Measurements from ENCODE around the gene ACKR1. TPM values are rescaled to one million over a fixed set of nuclear protein-coding genes. Genes with fewer than 3 reads are reported as not detected.

ACKR1 gene
- total RNA-seq, 1 experiment from 2014 or later: not detected

DNA sequence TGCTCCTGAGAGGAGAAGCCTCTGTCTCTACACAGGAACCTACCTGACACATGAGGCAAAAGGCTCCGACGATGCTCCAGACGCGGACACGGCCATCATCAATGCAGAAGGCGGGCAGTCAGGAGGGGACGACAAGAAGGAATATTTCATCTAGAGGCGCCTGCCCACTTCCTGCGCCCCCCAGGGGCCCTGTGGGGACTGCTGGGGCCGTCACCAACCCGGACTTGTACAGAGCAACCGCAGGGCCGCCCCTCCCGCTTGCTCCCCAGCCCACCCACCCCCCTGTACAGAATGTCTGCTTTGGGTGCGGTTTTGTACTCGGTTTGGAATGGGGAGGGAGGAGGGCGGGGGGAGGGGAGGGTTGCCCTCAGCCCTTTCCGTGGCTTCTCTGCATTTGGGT, 3.9 kb upstream of the ACKR1 start:
- DNase-seq (ENCODE audit: low read depth in 1 of 2, low spot score in 2 of 2): no peak
- H3K9me3 ChIP-seq (replicated peaks): no peaks in the 10 kb centered on the region
- no peak overlapping the region for H3K27ac ChIP-seq
- no peak overlapping the region for H3K4me3 ChIP-seq
- no peaks in the 10 kb centered on the region for H3K27me3 ChIP-seq (replicated peaks)
- H3K4me1 ChIP-seq (replicated peaks): no peaks in the 10 kb centered on the region
- H3K36me3 ChIP-seq: no peaks in the 10 kb centered on the region

GRCh38 chr1:159201642-159202041, 3.0 kb upstream of the ACKR1 start:
- no peaks in the 10 kb centered on the region for H3K36me3 ChIP-seq
- no peak for DNase-seq (ENCODE audit: low read depth in 1 of 2, low spot score in 2 of 2)
- H3K4me3 ChIP-seq: no peak overlapping the region
- H3K4me1 ChIP-seq (replicated peaks): no peaks in the 10 kb centered on the region
- no peaks in the 10 kb centered on the region; the same call in 1 of the 2 replicates for H3K27me3 ChIP-seq (replicated peaks)
- no peak overlapping the region for H3K27ac ChIP-seq
- H3K9me3 ChIP-seq (replicated peaks): no peaks in the 10 kb centered on the region

DNA sequence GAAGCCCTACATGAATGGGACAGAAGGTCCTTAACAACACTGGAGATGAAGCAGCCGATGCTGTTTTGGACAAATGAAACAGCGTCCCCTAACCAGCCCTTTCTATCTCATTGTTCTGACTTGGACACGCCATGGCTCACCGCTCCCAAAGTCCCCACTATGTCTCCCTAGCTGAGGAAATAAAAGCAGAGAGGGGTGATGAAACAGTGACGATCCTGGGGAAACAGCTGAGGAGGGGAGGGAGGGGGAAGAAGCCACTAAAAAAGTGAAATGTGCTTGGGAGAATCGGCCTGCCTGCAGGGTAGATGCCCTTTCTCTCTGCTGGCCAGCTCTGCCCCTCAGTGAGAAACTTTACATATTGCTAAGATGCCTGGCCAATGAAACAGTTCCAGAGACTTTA, 1.1 kb upstream of the ACKR1 start:
- Histone ChIP-seq H3K4me3 (no peak overlapping the region), H3K36me3 (no peaks in the 10 kb centered on the region), H3K9me3 (replicated peaks) (no peaks in the 10 kb centered on the region), H3K27me3 (replicated peaks) (no peaks in the 10 kb centered on the region; the same call in none of the 2 replicates), H3K4me1 (replicated peaks) (no peaks in the 10 kb centered on the region), H3K27ac (no peak overlapping the region)
- no peak for DNase-seq (ENCODE audit: low read depth in 1 of 2, low spot score in 2 of 2)

DNA sequence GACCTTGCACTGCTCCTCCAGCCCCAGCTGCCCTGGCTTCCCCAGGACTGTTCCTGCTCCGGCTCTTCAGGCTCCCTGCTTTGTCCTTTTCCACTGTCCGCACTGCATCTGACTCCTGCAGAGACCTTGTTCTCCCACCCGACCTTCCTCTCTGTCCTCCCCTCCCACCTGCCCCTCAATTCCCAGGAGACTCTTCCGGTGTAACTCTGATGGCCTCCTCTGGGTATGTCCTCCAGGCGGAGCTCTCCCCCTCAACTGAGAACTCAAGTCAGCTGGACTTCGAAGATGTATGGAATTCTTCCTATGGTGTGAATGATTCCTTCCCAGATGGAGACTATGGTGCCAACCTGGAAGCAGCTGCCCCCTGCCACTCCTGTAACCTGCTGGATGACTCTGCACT, 550 bp downstream of the ACKR1 start:
- H3K4me1 ChIP-seq (replicated peaks): no peaks in the 10 kb centered on the region
- no peak overlapping the region for H3K27ac ChIP-seq
- H3K4me3 ChIP-seq: no peak overlapping the region
- H3K36me3 ChIP-seq: no peaks in the 10 kb centered on the region
- no peak for DNase-seq (ENCODE audit: low read depth in 1 of 2, low spot score in 2 of 2)
- no peaks in the 10 kb centered on the region; the same call in none of the 2 replicates for H3K27me3 ChIP-seq (replicated peaks)
- H3K9me3 ChIP-seq (replicated peaks): no peaks in the 10 kb centered on the region

DNA sequence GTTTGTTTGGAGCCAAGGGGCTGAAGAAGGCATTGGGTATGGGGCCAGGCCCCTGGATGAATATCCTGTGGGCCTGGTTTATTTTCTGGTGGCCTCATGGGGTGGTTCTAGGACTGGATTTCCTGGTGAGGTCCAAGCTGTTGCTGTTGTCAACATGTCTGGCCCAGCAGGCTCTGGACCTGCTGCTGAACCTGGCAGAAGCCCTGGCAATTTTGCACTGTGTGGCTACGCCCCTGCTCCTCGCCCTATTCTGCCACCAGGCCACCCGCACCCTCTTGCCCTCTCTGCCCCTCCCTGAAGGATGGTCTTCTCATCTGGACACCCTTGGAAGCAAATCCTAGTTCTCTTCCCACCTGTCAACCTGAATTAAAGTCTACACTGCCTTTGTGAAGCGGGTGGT, 1.4 kb downstream of the ACKR1 start:
- H3K27ac ChIP-seq: no peak overlapping the region
- no peaks in the 10 kb centered on the region for H3K4me1 ChIP-seq (replicated peaks)
- no peak for DNase-seq (ENCODE audit: low read depth in 1 of 2, low spot score in 2 of 2)
- H3K36me3 ChIP-seq: no peaks in the 10 kb centered on the region
- no peaks in the 10 kb centered on the region for H3K9me3 ChIP-seq (replicated peaks)
- H3K27me3 ChIP-seq (replicated peaks): peaks cover 4% of the 10 kb centered on the region
- no peak overlapping the region for H3K4me3 ChIP-seq

DNA sequence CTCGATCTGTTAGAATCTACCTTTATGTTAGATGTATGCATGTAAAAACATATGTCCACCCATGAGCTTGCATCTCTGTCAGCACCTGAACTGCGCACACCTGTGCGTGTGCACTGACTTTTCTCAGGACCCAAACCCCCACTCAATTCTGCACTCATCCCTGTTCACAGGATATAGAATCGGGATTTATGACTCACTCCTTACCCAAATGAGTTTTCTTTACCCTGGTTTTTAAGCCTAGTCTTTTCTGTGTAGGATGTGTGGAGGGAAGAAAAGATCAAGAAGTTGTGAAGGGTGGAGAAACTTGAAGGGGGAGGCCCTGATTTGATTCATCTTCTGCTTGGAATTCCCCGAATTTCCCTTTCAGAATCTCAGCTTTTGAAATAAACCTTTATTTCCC, 2.4 kb downstream of the ACKR1 start:
- no peaks in the 10 kb centered on the region for H3K4me1 ChIP-seq (replicated peaks)
- H3K27me3 ChIP-seq (replicated peaks): peaks cover 4% of the 10 kb centered on the region
- H3K36me3 ChIP-seq: no peaks in the 10 kb centered on the region
- no peak overlapping the region for H3K27ac ChIP-seq
- H3K9me3 ChIP-seq (replicated peaks): no peaks in the 10 kb centered on the region
- DNase-seq (ENCODE audit: low read depth in 1 of 2, low spot score in 2 of 2): no peak
- H3K4me3 ChIP-seq: no peak overlapping the region

GRCh38 chr1:159207774-159208173, 3.1 kb downstream of the ACKR1 start:
- Histone ChIP-seq H3K4me3 (no peak overlapping the region), H3K4me1 (replicated peaks) (no peaks in the 10 kb centered on the region), H3K9me3 (replicated peaks) (no peaks in the 10 kb centered on the region), H3K27me3 (replicated peaks) (peaks cover 4% of the 10 kb centered on the region), H3K36me3 (no peaks in the 10 kb centered on the region), H3K27ac (no peak overlapping the region)
- no peak for DNase-seq (ENCODE audit: low read depth in 1 of 2, low spot score in 2 of 2)

GRCh38 chr1:159208175-159208825, 3.6 kb downstream of the ACKR1 start:
- Histone ChIP-seq H3K27ac (no peak overlapping the region), H3K27me3 (replicated peaks) (peaks cover 4% of the 10 kb centered on the region), H3K4me3 (no peak overlapping the region), H3K9me3 (replicated peaks) (no peaks in the 10 kb centered on the region), H3K4me1 (replicated peaks) (no peaks in the 10 kb centered on the region), H3K36me3 (no peaks in the 10 kb centered on the region)
- no peak for DNase-seq (ENCODE audit: low read depth in 1 of 2, low spot score in 2 of 2)

DNA sequence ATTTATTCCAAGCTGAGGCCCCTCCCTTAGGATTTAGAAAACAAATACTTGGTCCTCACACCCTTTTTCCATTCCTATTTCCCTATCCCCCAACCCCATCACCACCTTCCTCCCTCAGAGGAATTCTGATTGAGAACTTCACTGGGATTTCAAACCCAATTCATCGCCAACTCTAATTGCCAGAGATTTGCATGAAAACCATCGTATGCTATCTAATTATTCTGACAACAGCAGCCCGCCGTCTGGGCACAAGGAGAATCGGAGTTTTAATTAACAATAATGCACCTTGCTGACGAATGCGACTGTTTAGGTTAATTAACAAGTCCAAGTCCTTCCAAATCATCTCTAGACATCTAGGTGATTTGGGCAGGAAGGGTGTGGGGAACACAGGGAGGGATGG, 4.4 kb downstream of the ACKR1 start:
- no peaks in the 10 kb centered on the region for H3K9me3 ChIP-seq (replicated peaks)

DNA sequence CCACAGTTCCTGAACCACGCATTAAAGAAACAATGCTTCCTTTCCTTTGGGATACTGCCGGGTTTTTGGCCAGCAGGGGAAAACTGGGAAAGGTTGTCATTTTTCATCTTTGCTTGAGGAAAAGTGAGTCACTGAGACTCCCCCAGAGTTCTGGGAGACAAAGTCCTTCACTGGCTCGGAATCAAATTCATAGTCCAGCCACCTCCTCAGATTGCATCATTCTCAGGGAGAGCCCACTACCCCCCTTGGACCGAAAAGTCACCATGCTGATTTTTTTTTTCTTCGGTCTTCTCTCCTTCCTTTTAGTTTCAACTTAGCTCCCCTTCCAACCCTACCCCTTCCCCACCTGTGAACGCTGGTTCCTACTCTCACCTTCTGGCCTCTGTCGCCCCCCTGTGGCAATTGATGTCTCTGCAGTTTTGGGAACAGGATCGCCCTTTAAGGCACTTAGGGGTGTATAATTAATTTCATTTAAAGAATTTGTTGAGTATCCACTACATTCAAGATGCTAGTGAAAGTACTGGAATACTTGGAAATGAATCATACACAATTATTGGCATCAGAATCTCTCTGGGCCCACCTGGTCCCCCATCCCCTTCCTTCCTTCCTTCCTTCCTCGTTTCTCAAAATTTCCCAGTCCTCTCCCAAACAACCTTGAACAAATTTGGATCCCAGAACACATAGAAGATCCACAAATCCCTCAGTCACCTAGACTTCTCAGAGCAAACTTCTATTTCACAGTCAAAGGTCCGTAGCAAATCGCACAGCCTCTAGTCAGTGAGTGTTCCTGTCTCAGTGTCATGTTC, 6.9 kb downstream of the ACKR1 start:
- Histone ChIP-seq H3K4me3 (no peak overlapping the region), H3K36me3 (no peaks in the 10 kb centered on the region), H3K27me3 (replicated peaks) (peaks cover 9% of the 10 kb centered on the region), H3K27ac (no peak overlapping the region), H3K9me3 (replicated peaks) (no peaks in the 10 kb centered on the region), H3K4me1 (replicated peaks) (no peaks in the 10 kb centered on the region)
- no peak for DNase-seq (ENCODE audit: low read depth in 1 of 2, low spot score in 2 of 2)

More for the DNA sequence above, 4.4 kb downstream of the ACKR1 start:
- no peak overlapping the region for H3K27ac ChIP-seq
- no peaks in the 10 kb centered on the region for H3K36me3 ChIP-seq
- H3K4me1 ChIP-seq (replicated peaks): no peaks in the 10 kb centered on the region
- peaks cover 4% of the 10 kb centered on the region for H3K27me3 ChIP-seq (replicated peaks)
- no peak overlapping the region for H3K4me3 ChIP-seq
- no peak for DNase-seq (ENCODE audit: low read depth in 1 of 2, low spot score in 2 of 2)

GRCh38 chr1:159212596-159212995, 7.9 kb downstream of the ACKR1 start:
- peaks cover 9% of the 10 kb centered on the region; the same call in 1 of the 2 replicates for H3K27me3 ChIP-seq (replicated peaks)
- no peaks in the 10 kb centered on the region for H3K36me3 ChIP-seq
- DNase-seq (ENCODE audit: low read depth in 1 of 2, low spot score in 2 of 2): no peak
- H3K9me3 ChIP-seq (replicated peaks): no peaks in the 10 kb centered on the region
- no peak overlapping the region for H3K27ac ChIP-seq
- H3K4me1 ChIP-seq (replicated peaks): no peaks in the 10 kb centered on the region
- no peak overlapping the region for H3K4me3 ChIP-seq

- H3K4me3 ChIP-seq: no peak overlapping the region
- peak in 1 of 2 experiments; percentile 24 for DNase-seq (ENCODE audit: low read depth in 1 of 2, low spot score in 2 of 2)
Observed at GRCh38 chr1:159214149-159214760, 9.6 kb downstream of the ACKR1 start.

DNA sequence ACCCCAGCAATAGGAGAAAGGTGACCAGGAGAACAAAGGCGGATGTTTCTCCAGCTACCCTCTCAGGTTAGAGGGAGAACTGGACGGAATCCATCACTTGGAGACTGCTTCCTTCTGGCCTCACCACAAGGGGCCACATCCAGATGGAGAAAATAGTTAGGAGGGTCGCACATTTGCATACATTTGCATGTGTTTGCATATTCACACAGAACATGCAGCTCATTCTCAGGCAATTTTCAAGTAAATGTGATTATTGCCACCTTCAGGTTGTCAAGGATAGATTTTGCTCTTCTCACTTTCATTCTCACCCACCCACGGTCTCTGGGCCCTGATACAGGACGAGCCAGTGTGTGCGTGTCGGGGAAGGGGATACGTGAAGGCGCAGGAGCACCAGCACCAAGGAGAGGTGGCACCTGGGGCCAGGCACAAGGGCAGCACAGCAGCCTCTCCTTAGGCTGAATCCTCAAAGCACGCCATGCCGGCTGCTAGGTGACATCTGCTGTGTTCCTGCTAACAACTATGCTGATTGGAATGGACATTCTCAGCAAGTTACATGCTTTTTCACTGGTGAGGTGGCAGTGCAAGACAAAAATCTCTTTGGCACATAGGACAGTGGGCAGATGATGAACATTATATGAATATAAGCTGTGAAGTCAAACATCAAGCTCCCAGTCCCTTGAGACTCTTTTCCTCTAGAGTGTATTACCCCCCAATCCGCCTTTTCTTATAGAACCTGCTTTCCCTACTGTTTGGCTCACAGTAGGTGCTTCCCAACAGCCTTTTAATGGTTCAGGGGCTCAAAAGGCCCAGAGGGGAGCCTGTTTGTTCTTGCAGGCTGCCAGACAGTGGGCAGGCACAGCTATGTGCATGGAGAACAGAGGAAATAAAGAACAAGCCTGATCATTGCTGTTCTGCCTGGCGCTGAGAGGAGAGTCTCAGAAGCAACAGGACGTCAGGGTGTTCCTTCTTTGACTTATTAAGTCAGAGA, 14.3 kb downstream of the ACKR1 start:
- H3K4me1 ChIP-seq (replicated peaks): no peaks in the 10 kb centered on the region
- DNase-seq (ENCODE audit: low read depth in 1 of 2, low spot score in 2 of 2): no peak
- H3K9me3 ChIP-seq (replicated peaks): no peaks in the 10 kb centered on the region
- no peak overlapping the region for H3K27ac ChIP-seq
- H3K36me3 ChIP-seq: no peaks in the 10 kb centered on the region
- no peak overlapping the region for H3K4me3 ChIP-seq
- 0 out of 2 replicates have a peak, but pooled peaks cover 5% of the 10 kb centered on the region for H3K27me3 ChIP-seq (replicated peaks)

More at GRCh38 chr1:159214149-159214760, 9.6 kb downstream of the ACKR1 start:
- Histone ChIP-seq H3K27ac (no peak overlapping the region), H3K9me3 (replicated peaks) (no peaks in the 10 kb centered on the region), H3K4me1 (replicated peaks) (no peaks in the 10 kb centered on the region), H3K36me3 (no peaks in the 10 kb centered on the region), H3K27me3 (replicated peaks) (peaks cover 9% of the 10 kb centered on the region; the same call in 1 of the 2 replicates)

All from SJSA1 (cell line).